ENCODE data around the gene ZCCHC2. TPM values are rescaled to one million over a fixed set of nuclear protein-coding genes. Genes with fewer than 3 reads are reported as not detected.

Gene ZCCHC2
- total and polyA plus RNA-seq, 2 experiments from 2014 or later: 3.3 to 14.9 TPM

DNA sequence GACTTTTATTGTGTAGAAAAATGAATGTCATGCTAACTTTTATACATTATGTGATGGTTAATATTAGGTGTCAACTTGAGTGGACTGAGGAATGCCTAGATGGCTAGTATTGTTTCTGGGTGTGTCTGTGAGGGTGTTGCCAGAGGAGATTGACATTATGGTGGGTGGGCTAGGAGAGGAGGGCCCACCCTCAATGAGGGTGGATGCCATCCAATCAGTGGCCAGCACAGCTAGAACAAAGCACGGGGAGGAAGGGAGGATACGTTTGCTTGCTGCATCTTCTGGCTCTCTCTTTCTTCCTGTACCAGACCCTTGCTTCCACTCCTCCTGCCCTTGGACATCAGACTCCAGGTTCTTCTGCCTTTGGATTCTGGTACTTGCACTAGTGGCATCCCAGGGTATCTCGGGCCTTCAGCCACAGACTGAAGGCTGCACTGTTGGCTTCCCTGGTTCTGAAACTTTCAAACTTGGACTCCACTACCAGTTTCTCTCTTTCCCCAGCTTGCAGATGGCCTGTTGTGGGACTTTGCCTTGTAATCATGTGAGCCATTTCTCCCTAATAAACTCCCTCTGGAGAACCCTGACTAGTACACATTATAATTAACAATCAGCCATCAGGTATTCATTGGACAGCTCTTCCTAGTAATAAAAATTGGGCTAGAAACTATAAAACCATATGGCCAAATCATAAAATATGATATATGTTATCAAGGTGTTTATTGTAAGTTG lies 31.7 kb upstream of the ZCCHC2 start:
- H3K9me2 ChIP-seq (replicated peaks; ENCODE audit: insufficient read depth): no peaks in the 10 kb centered on the region
- TF ChIP-seq, protein P1, sequence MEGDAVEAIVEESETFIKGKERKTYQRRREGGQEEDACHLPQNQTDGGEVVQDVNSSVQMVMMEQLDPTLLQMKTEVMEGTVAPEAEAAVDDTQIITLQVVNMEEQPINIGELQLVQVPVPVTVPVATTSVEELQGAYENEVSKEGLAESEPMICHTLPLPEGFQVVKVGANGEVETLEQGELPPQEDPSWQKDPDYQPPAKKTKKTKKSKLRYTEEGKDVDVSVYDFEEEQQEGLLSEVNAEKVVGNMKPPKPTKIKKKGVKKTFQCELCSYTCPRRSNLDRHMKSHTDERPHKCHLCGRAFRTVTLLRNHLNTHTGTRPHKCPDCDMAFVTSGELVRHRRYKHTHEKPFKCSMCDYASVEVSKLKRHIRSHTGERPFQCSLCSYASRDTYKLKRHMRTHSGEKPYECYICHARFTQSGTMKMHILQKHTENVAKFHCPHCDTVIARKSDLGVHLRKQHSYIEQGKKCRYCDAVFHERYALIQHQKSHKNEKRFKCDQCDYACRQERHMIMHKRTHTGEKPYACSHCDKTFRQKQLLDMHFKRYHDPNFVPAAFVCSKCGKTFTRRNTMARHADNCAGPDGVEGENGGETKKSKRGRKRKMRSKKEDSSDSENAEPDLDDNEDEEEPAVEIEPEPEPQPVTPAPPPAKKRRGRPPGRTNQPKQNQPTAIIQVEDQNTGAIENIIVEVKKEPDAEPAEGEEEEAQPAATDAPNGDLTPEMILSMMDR (IDR thresholded peaks at IDR 0.05; ENCODE audit: poor library complexity): no peak
- TF ChIP-seq EZH2phosphoT487 (IDR thresholded peaks at IDR 0.05; ENCODE audit: low read depth, severe bottlenecking, unreplicated experiment) (no peak), EZH2 (IDR thresholded peaks at IDR 0.05; ENCODE audit: borderline replicate concordance) (no peak)
- H3K4me1 ChIP-seq (ENCODE audit: insufficient read depth): no peaks in the 10 kb centered on the region
- H3K79me2 ChIP-seq: no peaks in the 10 kb centered on the region
- H3K4me2 ChIP-seq: no peak overlapping the region
- no peak overlapping the region for H2AFZ ChIP-seq
- WGBS (ENCODE audit: low lambda C conversion rate, missing lambda C conversion rate): 73% methylated on average over 3 of the region's 3 CpGs
- H3K9me3 ChIP-seq (ENCODE audit: low read depth): no peaks in the 10 kb centered on the region
- DNase-seq (ENCODE audit: low spot score): no peak
- no peaks in the 10 kb centered on the region for H4K20me1 ChIP-seq (ENCODE audit: insufficient read depth, poor library complexity, severe bottlenecking)
- H3K27ac ChIP-seq: no peak overlapping the region
- H3K4me3 ChIP-seq: no peak overlapping the region
- no peaks in the 10 kb centered on the region for H3K27me3 ChIP-seq
- no peaks in the 10 kb centered on the region for H3K36me3 ChIP-seq (replicated peaks; ENCODE audit: insufficient read depth, low read depth)

DNA sequence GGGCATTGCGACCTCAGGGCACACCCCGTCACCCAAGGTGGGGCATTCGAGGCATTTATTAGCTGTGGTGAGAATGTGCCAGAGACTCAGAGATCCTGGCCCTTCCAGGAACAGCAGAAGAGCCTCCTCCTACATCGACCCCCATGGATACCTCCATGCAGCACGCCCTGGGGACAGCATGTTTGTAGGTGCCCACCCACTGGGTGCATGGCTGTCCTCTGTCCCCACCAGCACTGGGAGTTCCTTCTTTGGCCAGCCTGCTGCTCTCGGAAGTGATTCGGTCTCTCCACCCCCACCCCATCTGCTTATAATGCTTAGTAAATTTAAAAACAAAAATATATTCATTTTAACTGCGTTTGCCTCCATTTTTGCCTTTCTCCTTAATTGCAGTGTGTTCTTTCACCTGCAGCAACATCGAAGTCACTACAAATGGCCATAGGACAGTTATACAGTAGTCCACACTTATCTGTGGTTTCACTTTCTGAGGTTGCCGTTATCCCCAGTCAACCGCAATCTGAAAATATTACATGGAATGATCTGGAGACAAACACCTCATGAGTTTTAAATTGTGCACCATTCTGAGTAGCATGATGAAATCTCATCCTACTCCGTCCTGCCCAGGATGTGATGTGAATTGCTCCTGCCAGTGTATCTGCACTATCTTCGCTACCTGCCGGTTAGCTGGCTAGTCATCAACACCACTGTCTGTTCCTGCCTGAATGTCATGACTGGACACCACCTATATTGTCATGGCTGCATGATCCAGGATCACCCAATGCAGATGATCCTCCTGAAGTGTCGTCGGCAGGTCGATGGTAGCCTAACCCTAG lies 29.6 kb upstream of the ZCCHC2 start:
- Histone ChIP-seq H3K36me3 (replicated peaks; ENCODE audit: insufficient read depth, low read depth) (no peaks in the 10 kb centered on the region), H3K9me2 (replicated peaks; ENCODE audit: insufficient read depth) (no peaks in the 10 kb centered on the region), H2AFZ (no peak overlapping the region), H3K27ac (no peak overlapping the region), H3K27me3 (no peaks in the 10 kb centered on the region), H4K20me1 (ENCODE audit: insufficient read depth, poor library complexity, severe bottlenecking) (no peaks in the 10 kb centered on the region), H3K9me3 (ENCODE audit: low read depth) (no peaks in the 10 kb centered on the region), H3K4me1 (ENCODE audit: insufficient read depth) (no peaks in the 10 kb centered on the region), H3K4me3 (no peak overlapping the region), H3K79me2 (no peaks in the 10 kb centered on the region), H3K4me2 (no peak overlapping the region)
- 97% methylated on average over 17 of the region's 17 CpGs for WGBS (ENCODE audit: low lambda C conversion rate, missing lambda C conversion rate)
- no peak for DNase-seq (ENCODE audit: low spot score)
- TF ChIP-seq, protein P1 (IDR thresholded peaks at IDR 0.05; ENCODE audit: poor library complexity): no peak
- no peak for TF ChIP-seq EZH2phosphoT487 (IDR thresholded peaks at IDR 0.05; ENCODE audit: low read depth, severe bottlenecking, unreplicated experiment)
- no peak for TF ChIP-seq EZH2 (IDR thresholded peaks at IDR 0.05; ENCODE audit: borderline replicate concordance)

DNA sequence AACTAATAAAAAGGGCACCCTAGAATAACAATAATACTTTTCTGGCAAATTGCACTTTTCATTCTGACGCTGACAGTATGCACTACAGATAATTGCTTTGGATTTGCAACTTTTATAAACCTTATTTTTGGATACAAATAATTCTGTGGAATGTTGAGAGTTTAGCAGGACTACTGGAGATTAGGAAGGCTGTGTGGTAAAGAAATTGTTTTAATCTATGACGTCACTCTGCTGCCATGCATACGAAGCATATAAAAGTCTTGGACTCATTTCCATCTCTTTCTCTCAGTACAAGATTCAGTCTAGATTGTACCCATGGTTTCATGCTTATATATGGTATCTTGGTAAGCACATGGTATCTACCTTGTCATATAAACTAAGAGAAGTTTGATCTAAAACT lies 28.1 kb upstream of the ZCCHC2 start:
- Histone ChIP-seq H3K4me2 (no peak overlapping the region), H3K27me3 (no peaks in the 10 kb centered on the region), H3K9me3 (ENCODE audit: low read depth) (no peaks in the 10 kb centered on the region), H3K79me2 (no peaks in the 10 kb centered on the region), H4K20me1 (ENCODE audit: insufficient read depth, poor library complexity, severe bottlenecking) (no peaks in the 10 kb centered on the region), H3K27ac (no peak overlapping the region), H3K36me3 (replicated peaks; ENCODE audit: insufficient read depth, low read depth) (no peaks in the 10 kb centered on the region), H3K4me3 (no peak overlapping the region), H3K4me1 (ENCODE audit: insufficient read depth) (no peaks in the 10 kb centered on the region), H3K9me2 (replicated peaks; ENCODE audit: insufficient read depth) (no peaks in the 10 kb centered on the region), H2AFZ (no peak overlapping the region)
- WGBS (ENCODE audit: low lambda C conversion rate, missing lambda C conversion rate): 74% methylated on average over 3 of the region's 3 CpGs
- no peak for DNase-seq (ENCODE audit: low spot score)
- no peak for TF ChIP-seq EZH2phosphoT487 (IDR thresholded peaks at IDR 0.05; ENCODE audit: low read depth, severe bottlenecking, unreplicated experiment)
- TF ChIP-seq, protein P1 (IDR thresholded peaks at IDR 0.05; ENCODE audit: poor library complexity): no peak
- no peak for TF ChIP-seq EZH2 (IDR thresholded peaks at IDR 0.05; ENCODE audit: borderline replicate concordance)

Data from hepatocyte (in vitro differentiated cells).